ENCODE data around the gene DOK3. TPM values are rescaled to one million over a fixed set of nuclear protein-coding genes. Genes with fewer than 3 reads are reported as not detected.
"Not testable (repeated sequence)": the region's sequence is repeated elsewhere in the genome, so short reads cannot be mapped to it uniquely, and the experiment has no call there.

The DOK3 gene
- total and polyA plus RNA-seq, 2 donors (not counting 1 experiment from before 2014, with no cell fraction given) = 103 to 115 TPM

DNA sequence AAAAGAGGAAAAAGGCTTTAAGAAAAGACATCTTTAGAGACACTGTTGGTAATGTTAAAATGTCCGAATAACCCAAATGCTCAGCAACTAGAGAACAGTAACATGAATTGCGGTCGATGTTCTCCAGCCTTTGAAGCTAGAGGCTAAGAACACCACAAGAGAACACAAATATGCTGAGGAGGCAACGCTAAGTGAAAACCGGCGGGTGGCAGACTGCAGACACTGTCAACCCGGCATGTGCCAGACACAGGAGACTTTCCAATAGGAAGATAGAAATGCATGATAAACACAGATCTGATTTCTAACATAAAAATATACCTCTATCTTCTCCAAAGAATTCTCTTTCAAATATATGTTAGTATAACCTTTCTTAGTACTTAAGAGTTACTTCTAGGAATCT lies 25.5 kb upstream of the DOK3 start:
- no peak overlapping the region for H3K9ac ChIP-seq (ENCODE audit: low read length)
- CTCF ChIA-PET = no interaction called here
- no peak overlapping the region for H3K27ac ChIP-seq (ENCODE audit: low read length in 2 of 2)
- no peaks in the 10 kb centered on the region for H3K9me3 ChIP-seq (ENCODE audit: control extremely low read depth in 1 of 3, control insufficient read depth in 2 of 3, insufficient read depth in 1 of 3, low read length in 2 of 3)
- no peaks in the 10 kb centered on the region for H3K27me3 Mint-ChIP-seq
- H3K4me3 ChIP-seq (ENCODE audit: control extremely low read depth in 1 of 5, extremely low read depth in 1 of 5, insufficient read depth in 1 of 5, low read depth in 2 of 5, low read length in 4 of 5) = no peak overlapping the region
- no peaks in the 10 kb centered on the region for H3K27me3 ChIP-seq (replicated peaks in 1 of 4; ENCODE audit: control extremely low read depth in 1 of 4, control insufficient read depth in 3 of 4, insufficient read depth in 4 of 4, low read length in 3 of 4)
- peaks cover 34% of the 10 kb centered on the region for H3K79me2 ChIP-seq (ENCODE audit: control insufficient read depth, insufficient read depth, low read length)
- no peaks in the 10 kb centered on the region for H3K4me1 Mint-ChIP-seq
- 100% methylated on average over 3 of the region's 7 CpGs for WGBS (ENCODE audit: insufficient coverage)
- H3K36me3 ChIP-seq (replicated peaks in 1 of 2; ENCODE audit: control extremely low read depth in 1 of 2, control insufficient read depth in 1 of 2, extremely low read depth in 1 of 2, insufficient read depth in 2 of 2, low read length in 1 of 2) = peaks cover 0 to 64% of the 10 kb centered on the region in 2 experiments
- no peaks in the 10 kb centered on the region for H3K9me3 Mint-ChIP-seq (ENCODE audit: insufficient read depth)
- TF ChIP-seq, protein P1, sequence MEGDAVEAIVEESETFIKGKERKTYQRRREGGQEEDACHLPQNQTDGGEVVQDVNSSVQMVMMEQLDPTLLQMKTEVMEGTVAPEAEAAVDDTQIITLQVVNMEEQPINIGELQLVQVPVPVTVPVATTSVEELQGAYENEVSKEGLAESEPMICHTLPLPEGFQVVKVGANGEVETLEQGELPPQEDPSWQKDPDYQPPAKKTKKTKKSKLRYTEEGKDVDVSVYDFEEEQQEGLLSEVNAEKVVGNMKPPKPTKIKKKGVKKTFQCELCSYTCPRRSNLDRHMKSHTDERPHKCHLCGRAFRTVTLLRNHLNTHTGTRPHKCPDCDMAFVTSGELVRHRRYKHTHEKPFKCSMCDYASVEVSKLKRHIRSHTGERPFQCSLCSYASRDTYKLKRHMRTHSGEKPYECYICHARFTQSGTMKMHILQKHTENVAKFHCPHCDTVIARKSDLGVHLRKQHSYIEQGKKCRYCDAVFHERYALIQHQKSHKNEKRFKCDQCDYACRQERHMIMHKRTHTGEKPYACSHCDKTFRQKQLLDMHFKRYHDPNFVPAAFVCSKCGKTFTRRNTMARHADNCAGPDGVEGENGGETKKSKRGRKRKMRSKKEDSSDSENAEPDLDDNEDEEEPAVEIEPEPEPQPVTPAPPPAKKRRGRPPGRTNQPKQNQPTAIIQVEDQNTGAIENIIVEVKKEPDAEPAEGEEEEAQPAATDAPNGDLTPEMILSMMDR (IDR thresholded peaks at IDR 0.05) = no peak
- TF ChIP-seq EZH2 (IDR thresholded peaks at IDR 0.05; ENCODE audit: borderline replicate concordance, insufficient read depth, low read depth, low read length, poor library complexity, severe bottlenecking) = no peak
- no peak overlapping the region for H3K4me3 Mint-ChIP-seq
- no peak overlapping the region for H3K27ac Mint-ChIP-seq
- POLR2A ChIA-PET = no interaction called here
- H3K4me1 ChIP-seq (ENCODE audit: control insufficient read depth in 2 of 2, insufficient read depth in 2 of 2, low read length in 2 of 2) = no peaks in the 10 kb centered on the region
- no peak for ATAC-seq (ENCODE audit: low read depth)
- H3K4me2 ChIP-seq (replicated peaks; ENCODE audit: low read depth, low read length, poor library complexity, severe bottlenecking) = no peak overlapping the region
- intact Hi-C loops (cut with micrococcal nuclease) = no loop called here
- DNase-seq = no peak
- peaks cover 43% of the 10 kb centered on the region for H4K20me1 ChIP-seq (ENCODE audit: control insufficient read depth, insufficient read depth, low read length, poor library complexity, severe bottlenecking)
- no peak overlapping the region for H2AFZ ChIP-seq (ENCODE audit: insufficient read depth, low read depth, low read length, poor library complexity, severe bottlenecking)

DNA sequence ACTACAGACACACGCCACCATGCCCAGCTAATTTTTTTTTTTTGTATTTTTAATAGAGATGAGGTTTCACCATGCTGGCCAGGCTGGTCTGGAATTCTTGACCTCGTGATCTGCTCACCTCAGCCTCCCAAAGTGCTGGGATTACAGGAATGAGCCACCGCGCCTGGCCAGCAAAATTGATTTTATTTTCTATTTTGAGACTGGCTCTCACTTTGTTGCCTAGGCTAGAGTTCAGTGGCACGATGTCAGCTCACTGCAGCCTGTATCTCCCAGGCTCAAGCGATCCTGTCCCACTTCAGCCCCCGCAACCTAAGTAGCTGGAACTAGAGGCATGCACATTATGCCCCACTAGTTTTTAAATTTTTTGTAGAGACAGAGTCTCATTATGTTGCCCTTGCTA lies 24.8 kb upstream of the DOK3 start:
- CTCF ChIA-PET = interaction anchor here (0.9 kb wide), 1 partner anchor 144 kb away, joined by 3 read pairs; no protein-coding TSS in a partner anchor
- H3K27ac ChIP-seq (ENCODE audit: low read length in 2 of 2); H3K27ac Mint-ChIP-seq; H2AFZ ChIP-seq (ENCODE audit: insufficient read depth, low read depth, low read length, poor library complexity, severe bottlenecking); H3K9ac ChIP-seq (ENCODE audit: low read length); H3K9me3 Mint-ChIP-seq (ENCODE audit: insufficient read depth); ATAC-seq (ENCODE audit: low read depth); DNase-seq; H3K27me3 Mint-ChIP-seq; H3K9me3 ChIP-seq (ENCODE audit: control extremely low read depth in 1 of 3, control insufficient read depth in 2 of 3, insufficient read depth in 1 of 3, low read length in 2 of 3); intact Hi-C loops (cut with micrococcal nuclease); H3K4me3 Mint-ChIP-seq; H3K4me2 ChIP-seq (replicated peaks; ENCODE audit: low read depth, low read length, poor library complexity, severe bottlenecking); H3K4me1 Mint-ChIP-seq; H3K4me1 ChIP-seq (ENCODE audit: control insufficient read depth in 2 of 2, insufficient read depth in 2 of 2, low read length in 2 of 2); POLR2A ChIA-PET; H3K27me3 ChIP-seq (replicated peaks in 1 of 4; ENCODE audit: control extremely low read depth in 1 of 4, control insufficient read depth in 3 of 4, insufficient read depth in 4 of 4, low read length in 3 of 4); H3K4me3 ChIP-seq (ENCODE audit: control extremely low read depth in 1 of 5, extremely low read depth in 1 of 5, insufficient read depth in 1 of 5, low read depth in 2 of 5, low read length in 4 of 5): not testable (repeated sequence)
- Histone ChIP-seq H3K79me2 (ENCODE audit: control insufficient read depth, insufficient read depth, low read length) (peaks cover 31% of the 10 kb centered on the region), H3K36me3 (replicated peaks in 1 of 2; ENCODE audit: control extremely low read depth in 1 of 2, control insufficient read depth in 1 of 2, extremely low read depth in 1 of 2, insufficient read depth in 2 of 2, low read length in 1 of 2) (peaks cover 1 to 71% of the 10 kb centered on the region in 2 experiments), H4K20me1 (ENCODE audit: control insufficient read depth, insufficient read depth, low read length, poor library complexity, severe bottlenecking) (peaks cover 39% of the 10 kb centered on the region)
- 100% methylated on average over 5 of the region's 7 CpGs for WGBS (ENCODE audit: insufficient coverage)
